Breast epithelium (tissue), 3 donors: Measurements from ENCODE around the gene CAMK4.

Source experiments
- POLR2A ChIP-seq: fragments of 450-650 bp; IDR thresholded peaks from one replicate; pipeline ENCODE4 v1.6.1; 2016; ENCODE audit warnings: antibody characterized with exemption, mild to moderate bottlenecking, moderate library complexity
- POLR2AphosphoS5 ChIP-seq, 3 donors: sonication (generic); formaldehyde crosslinking; IDR thresholded peaks; one replicate each; pipeline ENCODE4 v1.6.1; 2017; ENCODE audit warnings: antibody characterized with exemption in 3 of 3
- TF ChIP-seq, protein P1 (sequence below), 3 donors: fragments of 450-650 bp; IDR thresholded peaks; one replicate each; pipeline ENCODE4 v1.5.1; 2016 to 2017; ENCODE audit warnings: antibody characterized with exemption in 3 of 3, mild to moderate bottlenecking in 3 of 3, moderate library complexity in 3 of 3

DNA sequence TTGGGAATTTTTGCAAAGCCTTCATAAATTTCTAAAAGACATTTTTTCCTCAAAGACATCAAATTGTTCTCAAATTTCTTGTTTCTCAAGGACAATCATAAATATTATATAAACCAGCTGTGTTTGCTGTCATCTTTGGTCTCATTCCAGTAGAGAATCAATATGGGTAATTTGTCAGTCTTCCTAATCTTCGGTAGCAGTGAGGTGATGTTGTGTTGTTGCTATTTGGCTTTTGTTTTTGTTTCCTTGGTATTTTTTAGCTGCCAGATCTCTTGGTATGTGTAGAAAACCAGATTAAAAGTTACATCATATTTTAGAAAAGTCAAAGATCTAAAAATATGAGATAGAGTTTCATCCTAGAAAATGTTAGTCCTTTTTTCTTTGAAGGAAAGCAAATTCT is 87.5 kb downstream of the CAMK4 start:
- TF ChIP-seq, protein P1, sequence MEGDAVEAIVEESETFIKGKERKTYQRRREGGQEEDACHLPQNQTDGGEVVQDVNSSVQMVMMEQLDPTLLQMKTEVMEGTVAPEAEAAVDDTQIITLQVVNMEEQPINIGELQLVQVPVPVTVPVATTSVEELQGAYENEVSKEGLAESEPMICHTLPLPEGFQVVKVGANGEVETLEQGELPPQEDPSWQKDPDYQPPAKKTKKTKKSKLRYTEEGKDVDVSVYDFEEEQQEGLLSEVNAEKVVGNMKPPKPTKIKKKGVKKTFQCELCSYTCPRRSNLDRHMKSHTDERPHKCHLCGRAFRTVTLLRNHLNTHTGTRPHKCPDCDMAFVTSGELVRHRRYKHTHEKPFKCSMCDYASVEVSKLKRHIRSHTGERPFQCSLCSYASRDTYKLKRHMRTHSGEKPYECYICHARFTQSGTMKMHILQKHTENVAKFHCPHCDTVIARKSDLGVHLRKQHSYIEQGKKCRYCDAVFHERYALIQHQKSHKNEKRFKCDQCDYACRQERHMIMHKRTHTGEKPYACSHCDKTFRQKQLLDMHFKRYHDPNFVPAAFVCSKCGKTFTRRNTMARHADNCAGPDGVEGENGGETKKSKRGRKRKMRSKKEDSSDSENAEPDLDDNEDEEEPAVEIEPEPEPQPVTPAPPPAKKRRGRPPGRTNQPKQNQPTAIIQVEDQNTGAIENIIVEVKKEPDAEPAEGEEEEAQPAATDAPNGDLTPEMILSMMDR (IDR thresholded peaks at IDR 0.05): no peak
- TF ChIP-seq POLR2AphosphoS5 (IDR thresholded peaks at IDR 0.05): no peak
- TF ChIP-seq POLR2A: no peak
